Mesodermal cell (in vitro differentiated cells): ENCODE data around the gene DOCK9. TPM values are rescaled to one million over a fixed set of nuclear protein-coding genes. Genes with fewer than 3 reads are reported as not detected.

Experiments
- H3K27ac ChIP-seq: 2 replicates; pipeline ENCODE4 v1.7.0; 2013; ENCODE audit warnings: mild to moderate bottlenecking, low read depth, low read length, moderate library complexity; ENCODE audit not compliant: severe bottlenecking
- H3K36me3 ChIP-seq: 2 replicates; pipeline ENCODE4 v1.7.1; 2013; ENCODE audit warnings: mild to moderate bottlenecking, low read length, moderate library complexity; ENCODE audit not compliant: control insufficient read depth, insufficient read depth
- H3K4me1 ChIP-seq: one replicate; pipeline ENCODE4 v1.7.1; 2013; ENCODE audit warnings: mild to moderate bottlenecking, low read length; ENCODE audit not compliant: insufficient read depth, control insufficient read depth, poor library complexity, severe bottlenecking
- H3K4me3 ChIP-seq: 2 replicates; pipeline ENCODE4 v1.7.0; 2013; ENCODE audit warnings: low read length, control low read depth, mild to moderate bottlenecking; ENCODE audit not compliant: insufficient read depth, poor library complexity, severe bottlenecking; ENCODE audit errors: extremely low read depth
- H3K9me3 ChIP-seq: 2 replicates; pipeline ENCODE4 v1.7.1; 2013; ENCODE audit warnings: mild to moderate bottlenecking, low read length, moderate library complexity; ENCODE audit not compliant: control insufficient read depth
- WGBS, 2 experiments: methylation state at CpG; one replicate each; pipeline ENCODE4 v1.1.5; 2013; ENCODE audit warnings: missing lambda C conversion rate in 2 of 2; ENCODE audit not compliant: insufficient coverage in 2 of 2; 5-methylcytosine and 5-hydroxymethylcytosine counted together
- polyA plus RNA-seq, 2 experiments: library from polyadenylated mRNA; stranded (reverse); fragments of 50-300 nt; gene quantifications; one replicate each; pipeline ENCODE4 v1.2.3, GENCODE V29; 2013

The DOCK9 gene, protein sequence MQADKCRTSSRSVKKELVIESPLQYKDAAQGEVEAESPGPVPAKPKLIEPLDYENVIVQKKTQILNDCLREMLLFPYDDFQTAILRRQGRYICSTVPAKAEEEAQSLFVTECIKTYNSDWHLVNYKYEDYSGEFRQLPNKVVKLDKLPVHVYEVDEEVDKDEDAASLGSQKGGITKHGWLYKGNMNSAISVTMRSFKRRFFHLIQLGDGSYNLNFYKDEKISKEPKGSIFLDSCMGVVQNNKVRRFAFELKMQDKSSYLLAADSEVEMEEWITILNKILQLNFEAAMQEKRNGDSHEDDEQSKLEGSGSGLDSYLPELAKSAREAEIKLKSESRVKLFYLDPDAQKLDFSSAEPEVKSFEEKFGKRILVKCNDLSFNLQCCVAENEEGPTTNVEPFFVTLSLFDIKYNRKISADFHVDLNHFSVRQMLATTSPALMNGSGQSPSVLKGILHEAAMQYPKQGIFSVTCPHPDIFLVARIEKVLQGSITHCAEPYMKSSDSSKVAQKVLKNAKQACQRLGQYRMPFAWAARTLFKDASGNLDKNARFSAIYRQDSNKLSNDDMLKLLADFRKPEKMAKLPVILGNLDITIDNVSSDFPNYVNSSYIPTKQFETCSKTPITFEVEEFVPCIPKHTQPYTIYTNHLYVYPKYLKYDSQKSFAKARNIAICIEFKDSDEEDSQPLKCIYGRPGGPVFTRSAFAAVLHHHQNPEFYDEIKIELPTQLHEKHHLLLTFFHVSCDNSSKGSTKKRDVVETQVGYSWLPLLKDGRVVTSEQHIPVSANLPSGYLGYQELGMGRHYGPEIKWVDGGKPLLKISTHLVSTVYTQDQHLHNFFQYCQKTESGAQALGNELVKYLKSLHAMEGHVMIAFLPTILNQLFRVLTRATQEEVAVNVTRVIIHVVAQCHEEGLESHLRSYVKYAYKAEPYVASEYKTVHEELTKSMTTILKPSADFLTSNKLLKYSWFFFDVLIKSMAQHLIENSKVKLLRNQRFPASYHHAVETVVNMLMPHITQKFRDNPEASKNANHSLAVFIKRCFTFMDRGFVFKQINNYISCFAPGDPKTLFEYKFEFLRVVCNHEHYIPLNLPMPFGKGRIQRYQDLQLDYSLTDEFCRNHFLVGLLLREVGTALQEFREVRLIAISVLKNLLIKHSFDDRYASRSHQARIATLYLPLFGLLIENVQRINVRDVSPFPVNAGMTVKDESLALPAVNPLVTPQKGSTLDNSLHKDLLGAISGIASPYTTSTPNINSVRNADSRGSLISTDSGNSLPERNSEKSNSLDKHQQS (N-terminal part only)
- 64.4 TPM for polyA plus RNA-seq (2013, experiment 1 of 2)
- 63.4 TPM for polyA plus RNA-seq (2013, experiment 2 of 2)

DNA sequence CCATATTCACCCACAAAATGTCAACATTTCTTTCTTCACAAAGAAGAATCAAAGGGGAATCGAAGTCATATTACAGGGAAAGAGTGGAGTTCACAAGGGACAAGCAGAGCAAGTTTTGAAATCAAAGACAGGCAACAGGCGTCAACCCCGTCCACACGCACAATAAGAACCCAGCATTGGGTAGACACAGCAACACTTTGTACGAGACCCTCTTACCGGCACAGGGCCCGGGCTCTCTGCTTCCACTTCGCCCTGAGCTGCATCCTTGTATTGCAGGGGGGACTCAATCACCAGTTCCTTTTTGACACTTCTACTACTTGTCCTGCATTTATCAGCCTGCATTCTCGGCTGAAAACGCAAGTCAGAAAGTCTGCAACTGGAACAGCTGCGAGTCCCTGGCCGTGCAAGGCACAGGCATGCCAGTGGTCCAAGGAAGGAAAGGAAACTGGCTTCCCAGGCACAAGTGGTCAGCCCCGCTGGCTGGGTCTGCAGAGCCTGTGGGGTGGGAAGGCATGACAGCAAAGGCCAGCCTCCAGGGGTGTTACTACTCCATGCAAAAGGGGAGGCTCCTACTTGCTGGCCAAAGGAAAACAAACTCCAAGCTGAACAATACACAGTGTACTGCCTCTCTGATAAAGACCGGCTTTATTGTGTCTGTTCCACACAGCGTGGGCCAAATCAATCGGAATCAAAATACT lies at the start of gene DOCK9:
DOCK9 (minus strand) TSS at position 497 of the 698 bp plus-strand sequence; CDS start at position 342, 155 bp downstream.
- H3K9me3 ChIP-seq, result no peaks in the 10 kb centered on the region
- H3K4me3 ChIP-seq, result peak within 1 kb of the TSS; percentile 38
- 65 to 71% methylated on average over 15 to 16 of the region's 16 CpGs for WGBS, 2 experiments
- H3K36me3 ChIP-seq, result no peaks in the 10 kb centered on the region
- H3K4me1 ChIP-seq, result peaks cover 47% of the 10 kb centered on the region
- H3K27ac ChIP-seq, result peak within 1 kb of the TSS; percentile 72

- Histone ChIP-seq H3K27ac (no peak overlapping the region), H3K4me1 (no peaks in the 10 kb centered on the region), H3K9me3 (peaks cover 8% of the 10 kb centered on the region), H3K36me3 (no peaks in the 10 kb centered on the region), H3K4me3 (no peak overlapping the region)
- WGBS, 2 experiments, result 90 to 92% methylated on average over 5 of the region's 7 CpGs
Measured at GRCh38 chr13:99027260-99027659, 49.4 kb upstream of the DOCK9 start.

GRCh38 chr13:99022941-99023340 lies 45.1 kb upstream of the DOCK9 start:
- H3K4me1 ChIP-seq, result no peaks in the 10 kb centered on the region
- 83 to 100% methylated on average over 1 to 2 of the region's 4 CpGs for WGBS, 2 experiments

GRCh38 chr13:99018418-99019180 lies 40.7 kb upstream of the DOCK9 start:
- Histone ChIP-seq H3K4me1 (peaks cover 9% of the 10 kb centered on the region), H3K36me3 (no peaks in the 10 kb centered on the region), H3K9me3 (no peaks in the 10 kb centered on the region), H3K4me3 (no peak overlapping the region), H3K27ac (no peak overlapping the region)
- 100% methylated on average over 1 to 2 of the region's 3 CpGs for WGBS, 2 experiments

More at GRCh38 chr13:99022941-99023340, 45.1 kb upstream of the DOCK9 start:
- Histone ChIP-seq H3K36me3 (no peaks in the 10 kb centered on the region), H3K27ac (no peak overlapping the region), H3K4me3 (no peak overlapping the region), H3K9me3 (no peaks in the 10 kb centered on the region)

DNA sequence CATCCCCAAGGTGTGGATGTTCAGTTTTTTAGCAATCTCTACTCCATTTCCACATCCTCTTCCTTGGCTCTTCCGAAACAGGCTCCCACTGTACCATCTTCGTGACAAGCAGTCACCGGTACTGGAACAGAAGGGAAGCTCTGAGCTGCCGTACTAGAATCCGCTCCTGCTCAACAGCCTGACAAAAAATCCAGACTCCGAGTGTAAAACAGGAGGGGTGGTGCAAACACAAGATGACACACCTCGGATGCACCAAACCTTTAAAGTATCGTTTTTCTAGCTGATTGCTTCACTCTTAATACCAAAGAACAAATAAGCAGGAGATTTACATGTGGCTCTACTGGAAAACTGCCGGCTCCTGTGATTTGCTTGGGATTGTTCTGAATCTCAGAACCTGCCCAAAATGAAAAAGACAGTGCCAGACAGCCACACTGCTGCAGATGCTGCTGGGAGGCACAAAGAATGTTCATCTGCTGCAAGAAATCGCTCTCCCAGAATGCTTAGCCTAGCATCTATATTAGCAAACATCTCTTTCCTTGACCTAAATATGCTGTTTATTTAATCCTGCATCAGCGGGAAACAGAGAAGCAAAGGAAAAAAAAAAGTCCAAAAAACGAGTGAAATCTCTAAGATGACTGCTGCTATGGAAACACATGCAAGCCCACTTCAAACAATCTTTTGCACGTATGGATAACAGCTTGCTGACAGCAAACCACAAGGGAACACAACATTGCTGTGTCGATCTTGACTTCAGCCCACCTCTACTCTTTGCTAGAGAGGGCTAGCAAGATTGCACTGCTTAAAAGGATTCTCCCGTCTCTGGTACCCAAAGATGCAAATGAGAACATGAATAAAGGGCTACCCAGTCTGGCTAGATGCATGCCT lies 38.0 kb upstream of the DOCK9 start:
- no peak overlapping the region for H3K27ac ChIP-seq
- no peak overlapping the region for H3K4me3 ChIP-seq
- H3K36me3 ChIP-seq, result no peaks in the 10 kb centered on the region
- H3K9me3 ChIP-seq, result no peaks in the 10 kb centered on the region
- peaks cover 9% of the 10 kb centered on the region for H3K4me1 ChIP-seq
- 81 to 87% methylated on average over 9 to 14 of the region's 15 CpGs for WGBS, 2 experiments

GRCh38 chr13:99014522-99014921 lies 36.7 kb upstream of the DOCK9 start:
- Histone ChIP-seq H3K4me1 (peaks cover 9% of the 10 kb centered on the region), H3K36me3 (no peaks in the 10 kb centered on the region), H3K4me3 (no peak overlapping the region), H3K9me3 (no peaks in the 10 kb centered on the region), H3K27ac (no peak overlapping the region)
- 67% methylated on average over 1 of the region's 4 CpGs; no CpG with 5 or more reads in 1 of the 2 experiments for WGBS, 2 experiments

DNA sequence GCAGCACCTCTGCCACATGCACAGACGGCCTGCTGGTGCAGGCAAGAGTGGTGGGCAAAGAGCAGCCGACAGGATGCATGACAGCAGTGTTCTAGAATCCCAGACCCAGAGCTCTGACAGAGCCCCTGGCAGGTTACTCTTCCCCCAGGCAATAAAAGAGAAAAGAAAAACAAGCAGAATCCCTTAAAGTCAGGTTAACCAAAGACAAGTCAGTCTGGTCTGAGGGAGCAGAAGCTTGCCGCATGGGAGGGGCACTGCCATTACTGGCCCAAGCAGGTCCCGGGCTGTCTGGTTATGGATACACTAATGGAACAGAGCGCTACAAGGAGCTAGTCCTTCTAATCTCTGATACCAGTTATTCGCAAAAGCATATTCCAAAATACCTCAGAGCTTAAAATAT lies 36.1 kb upstream of the DOCK9 start:
- Histone ChIP-seq H3K27ac (no peak overlapping the region), H3K9me3 (no peaks in the 10 kb centered on the region), H3K36me3 (no peaks in the 10 kb centered on the region), H3K4me1 (peaks cover 9% of the 10 kb centered on the region), H3K4me3 (no peak overlapping the region)
- 81 to 93% methylated on average over 5 to 6 of the region's 6 CpGs for WGBS, 2 experiments

GRCh38 chr13:99012539-99012938 lies 34.7 kb upstream of the DOCK9 start:
- Histone ChIP-seq H3K9me3 (no peaks in the 10 kb centered on the region), H3K4me3 (no peak overlapping the region), H3K4me1 (peaks cover 9% of the 10 kb centered on the region), H3K36me3 (no peaks in the 10 kb centered on the region), H3K27ac (no peak overlapping the region)
- 67% methylated on average over 1 of the region's 1 CpG; no CpG with 5 or more reads in 1 of the 2 experiments for WGBS, 2 experiments
